Endothelial cell of umbilical vein (primary cell): Measurements from ENCODE around the gene CCR2.

ENCODE experiments used
- CTCF ChIP-seq, 2 donors: IDR thresholded peaks; 1 replicate in 1 of 2; 2 replicates in 1 of 2; pipeline ENCODE4 v1.5.1; 2011; ENCODE audit warnings: low read length in 2 of 2, mild to moderate bottlenecking in 2 of 2, moderate library complexity in 2 of 2, control low read depth in 1 of 2, inconsistent platforms in 1 of 2, low read depth in 1 of 2; ENCODE audit not compliant: insufficient read depth in 1 of 2; ENCODE audit errors: extremely low read depth in 1 of 2
- EZH2 ChIP-seq: IDR thresholded peaks from 2 replicates; pipeline ENCODE4 v1.6.1; 2012; ENCODE audit warnings: borderline replicate concordance, low read depth, mild to moderate bottlenecking, moderate library complexity, low read length, inconsistent platforms; ENCODE audit not compliant: severe bottlenecking
- FOS ChIP-seq: IDR thresholded peaks from 2 replicates; pipeline ENCODE4 v1.6.1; 2011; ENCODE audit warnings: mild to moderate bottlenecking, low read length, moderate library complexity, borderline replicate concordance; ENCODE audit not compliant: insufficient read depth
- GATA2 ChIP-seq: IDR thresholded peaks from 2 replicates; pipeline ENCODE4 v1.7.0; 2011; ENCODE audit warnings: low read depth, mild to moderate bottlenecking, moderate library complexity, mixed read lengths, low read length; ENCODE audit not compliant: insufficient read length, insufficient read depth
- JUN ChIP-seq: IDR thresholded peaks from 2 replicates; pipeline ENCODE4 v1.6.1; 2011; ENCODE audit warnings: borderline replicate concordance, low read depth; ENCODE audit not compliant: insufficient read length, insufficient read depth
- MAX ChIP-seq: IDR thresholded peaks from 2 replicates; pipeline ENCODE4 v1.6.1; 2011; ENCODE audit not compliant: insufficient read depth, insufficient read length
- MYC ChIP-seq: IDR thresholded peaks from one replicate; pipeline ENCODE4 v1.6.1; 2011; ENCODE audit warnings: mild to moderate bottlenecking, low read depth, low read length
- POLR2A ChIP-seq: IDR thresholded peaks from 2 replicates; pipeline ENCODE4 v1.6.1; 2012; ENCODE audit warnings: low read depth, mild to moderate bottlenecking, control low read depth, low read length
- POLR2AphosphoS5 ChIP-seq: IDR thresholded peaks from 2 replicates; pipeline ENCODE4 v1.6.1; 2012; ENCODE audit warnings: low read depth, mild to moderate bottlenecking, control low read depth, low read length, moderate library complexity; ENCODE audit not compliant: insufficient read depth

GRCh38 chr3:46389306-46389705 lies 35.4 kb downstream of the CCR2 start:
- TF ChIP-seq EZH2 = no peak
- TF ChIP-seq JUN = no peak
- no peak for TF ChIP-seq POLR2A
- TF ChIP-seq POLR2AphosphoS5 = no peak
- TF ChIP-seq CTCF (IDR thresholded peaks at IDR 0.05; ENCODE audit: extremely low read depth in 1 of 2, insufficient read depth in 1 of 2, low read depth in 1 of 2, low read length in 2 of 2) = no peak
- TF ChIP-seq MAX = no peak
- no peak for TF ChIP-seq GATA2
- no peak for TF ChIP-seq FOS
- TF ChIP-seq MYC = no peak
